Activated CD8-positive, alpha-beta memory T cell treated with anti-CD3 and anti-CD28 coated beads for 24 hours (primary cell): ENCODE results near the gene GLRX2.
"Not testable (repeated sequence)": the region's sequence is repeated elsewhere in the genome, so short reads cannot be mapped to it uniquely, and the experiment has no call there.

Experiments
- DNase-seq: peaks from one replicate; pipeline ENCODE4 v3.0.0-alpha.2; 2020

The GLRX2 gene

DNA sequence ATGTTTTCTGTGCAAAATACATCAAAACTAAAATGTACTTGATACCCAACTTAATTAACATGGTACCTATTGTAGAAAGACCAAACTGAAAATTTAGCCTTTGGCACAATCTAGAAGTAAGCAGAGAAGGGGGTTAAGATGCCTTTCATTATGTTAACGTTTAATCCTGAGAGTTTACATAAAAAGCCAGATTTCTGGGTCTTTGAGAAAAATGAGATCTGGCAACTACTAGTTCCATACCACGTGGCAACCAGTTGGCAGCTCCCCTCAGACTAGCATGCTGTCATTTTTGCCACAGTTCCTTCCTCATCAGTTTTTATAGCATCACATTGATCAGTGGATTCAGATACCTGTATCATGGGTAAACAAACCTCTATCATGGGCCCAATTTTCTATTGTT lies 44.3 kb downstream of the GLRX2 start:
- DNase-seq: no peak

DNA sequence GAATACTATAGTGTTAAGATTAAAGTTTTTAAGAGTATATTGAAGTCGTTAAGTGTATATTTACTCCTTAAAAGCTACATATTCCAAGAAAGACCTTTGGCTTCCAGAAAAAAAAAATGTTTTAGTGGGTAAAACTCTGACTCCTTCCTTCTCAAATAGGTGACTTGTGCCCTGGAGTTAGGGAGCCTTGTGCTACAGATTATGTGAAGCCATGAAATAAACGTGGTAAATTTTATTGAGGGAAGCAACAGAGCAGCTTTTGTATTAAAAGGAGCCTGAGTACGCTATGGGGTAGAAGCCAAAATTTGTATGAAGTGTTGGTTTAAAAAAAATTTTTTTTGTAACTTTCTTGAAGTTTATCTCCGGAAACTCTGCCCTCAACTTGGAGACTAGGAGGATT lies 44.8 kb downstream of the GLRX2 start:
- no peak for DNase-seq

DNA sequence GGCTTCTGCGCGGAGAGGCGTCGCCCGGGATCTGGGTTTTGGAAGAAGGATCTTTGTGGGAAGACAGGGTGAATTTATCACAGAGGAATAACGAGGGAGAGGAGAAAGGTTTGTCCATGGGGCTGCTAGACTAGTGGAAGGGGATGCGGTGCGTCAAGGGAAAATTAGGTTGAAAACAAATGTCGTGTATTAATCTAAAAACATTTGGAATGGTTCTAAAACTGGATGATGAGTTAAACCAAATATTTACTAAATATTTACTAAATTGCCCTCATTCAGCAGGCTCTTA lies 45.2 kb downstream of the GLRX2 start:
- DNase-seq: no peak

DNA sequence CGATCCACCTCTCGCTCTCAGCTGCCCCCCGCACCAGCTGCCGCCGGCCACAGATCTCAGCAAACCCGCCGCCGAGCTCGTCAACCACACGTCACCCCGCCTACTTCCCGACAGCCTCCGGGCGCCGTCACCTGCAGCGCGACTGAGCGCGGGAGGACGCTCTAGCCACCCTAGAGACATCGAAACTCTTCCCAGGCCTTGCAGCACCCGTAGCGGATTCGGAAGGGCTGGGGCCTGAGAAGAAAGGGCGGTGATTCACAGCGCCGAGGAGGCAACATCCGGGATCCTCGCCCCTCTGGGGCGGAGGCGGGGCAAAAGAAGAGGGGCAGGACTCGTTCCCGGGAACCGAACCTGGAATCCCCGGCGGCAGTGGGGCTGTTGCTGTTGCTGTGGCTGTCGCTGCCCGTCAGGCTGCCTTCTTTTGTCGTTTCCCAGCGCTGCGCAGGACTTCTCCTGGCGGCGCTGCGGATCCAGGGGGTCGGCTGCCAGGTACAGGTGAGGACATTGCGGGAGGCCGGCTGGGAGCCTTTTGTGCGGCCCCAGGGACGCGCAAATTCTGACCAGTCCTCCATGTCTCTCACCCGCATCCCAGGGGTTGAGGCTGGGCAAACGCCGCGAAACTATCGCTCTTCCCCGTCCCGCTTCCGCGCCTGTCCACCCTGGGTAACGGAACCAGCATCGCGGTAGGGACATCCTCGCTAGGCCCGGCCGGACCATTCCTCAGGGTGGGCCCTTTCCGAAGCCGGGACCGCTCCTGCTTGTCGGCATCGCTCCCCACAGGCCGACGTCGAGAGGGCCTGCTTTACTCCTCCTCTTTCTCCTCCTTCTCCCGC lies 45.7 kb downstream of the GLRX2 start, which contains the start of the genes RO60 and UCHL5:
Gene RO60, plus strand, starts transcription at position 331 of the 833 bp plus-strand sequence. CDS start 9,443 bp downstream, outside the sequence.
Gene UCHL5, minus strand, starts transcription at position 79 of the 833 bp plus-strand sequence. CDS start 100 bp downstream, outside the sequence.
- DNase-seq: peak; percentile 94

DNA sequence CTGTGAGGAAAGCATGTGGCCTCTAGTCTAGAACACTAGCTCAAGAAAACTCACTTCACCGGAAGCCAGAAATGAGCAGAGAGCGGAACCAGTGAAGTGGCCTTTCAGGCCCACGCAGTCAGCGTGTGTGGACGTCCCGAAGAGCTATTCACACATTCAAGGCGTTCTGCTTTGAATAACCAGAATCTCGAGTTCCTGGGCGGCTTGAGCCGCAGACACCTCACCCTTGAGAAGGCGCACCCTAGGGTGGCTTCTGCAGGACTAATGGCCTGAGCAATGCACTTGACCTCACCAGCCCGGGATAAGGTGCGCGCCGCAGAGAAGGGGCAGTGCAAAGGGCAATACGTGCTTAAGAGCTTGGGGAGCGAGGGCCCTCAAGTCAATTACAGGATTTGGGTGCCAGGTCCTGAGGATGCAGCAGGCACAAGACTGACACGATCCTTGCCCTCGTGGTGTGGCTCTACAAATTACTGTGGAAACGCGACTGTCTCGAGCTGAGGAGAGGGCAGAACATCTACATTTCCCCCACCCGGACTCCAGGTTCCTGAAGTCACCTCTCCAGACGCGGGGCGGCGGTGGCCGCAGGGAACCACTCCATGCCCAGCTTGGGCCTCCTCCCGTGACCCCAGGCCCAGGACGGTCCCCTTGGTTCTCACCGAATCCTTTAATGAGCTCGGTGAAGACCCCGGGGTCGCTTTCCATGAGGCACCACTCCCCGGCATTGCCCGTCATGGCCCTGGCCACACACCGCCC lies 46.5 kb downstream of the GLRX2 start:
- DNase-seq: peak; percentile 86

DNA sequence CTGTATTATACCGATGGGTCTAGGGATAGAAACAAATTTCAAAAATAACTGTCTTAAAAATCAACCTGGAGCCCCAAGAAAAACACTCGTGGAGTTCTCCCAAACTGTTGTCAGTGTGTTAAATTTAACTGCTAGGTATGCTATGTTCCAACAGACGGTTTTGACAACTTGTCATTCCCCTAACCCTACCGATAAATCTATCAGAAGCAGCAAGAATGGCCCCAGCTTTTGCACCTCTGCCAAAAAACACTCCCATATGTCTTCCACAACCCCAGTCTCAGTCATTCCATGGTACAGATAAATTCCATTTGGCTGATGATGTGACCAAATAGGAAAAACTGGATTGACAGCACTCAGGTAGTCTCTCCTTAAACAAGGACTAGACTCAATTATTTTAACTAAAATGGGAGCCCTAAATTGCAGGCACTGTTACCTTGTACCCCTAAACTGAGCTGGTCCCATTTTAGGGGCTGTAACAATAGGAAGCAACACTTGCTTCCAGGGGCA lies 51.0 kb downstream of the GLRX2 start:
- DNase-seq: no peak

DNA sequence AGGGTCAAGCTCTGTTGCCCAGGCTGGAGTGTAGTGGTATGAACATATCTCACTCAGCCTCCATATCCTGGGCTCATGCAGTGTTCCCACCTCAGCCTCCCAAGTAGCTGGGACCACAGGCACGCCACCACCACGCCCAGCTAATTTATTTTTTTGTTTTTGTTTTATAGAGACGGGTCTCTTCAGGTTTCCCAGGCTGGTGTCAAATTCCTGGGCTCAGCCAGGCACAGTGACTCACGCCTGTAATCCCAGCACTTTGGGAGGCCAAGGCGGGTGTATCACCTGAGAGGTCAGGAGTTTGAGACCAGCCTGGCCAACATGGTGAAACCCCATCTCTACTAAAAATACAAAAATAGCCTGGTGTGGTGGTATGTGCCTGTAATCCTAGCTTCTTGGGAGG lies 56.3 kb downstream of the GLRX2 start:
- not testable (repeated sequence) for DNase-seq
